Endothelial cell of coronary artery (primary cell): Measurements from ENCODE around the gene PUS1. TPM values are rescaled to one million over a fixed set of nuclear protein-coding genes. Genes with fewer than 3 reads are reported as not detected.

ENCODE experiments used
- total RNA-seq: library from RNA; depleted of rRNA; stranded (reverse); fragments of >200 nt; gene quantifications from 2 replicates; pipeline ENCODE4 v1.2.3, GENCODE V29; 2014

The PUS1 gene
- total RNA-seq, result 16.5 and 16.6 TPM in 2 replicates

DNA sequence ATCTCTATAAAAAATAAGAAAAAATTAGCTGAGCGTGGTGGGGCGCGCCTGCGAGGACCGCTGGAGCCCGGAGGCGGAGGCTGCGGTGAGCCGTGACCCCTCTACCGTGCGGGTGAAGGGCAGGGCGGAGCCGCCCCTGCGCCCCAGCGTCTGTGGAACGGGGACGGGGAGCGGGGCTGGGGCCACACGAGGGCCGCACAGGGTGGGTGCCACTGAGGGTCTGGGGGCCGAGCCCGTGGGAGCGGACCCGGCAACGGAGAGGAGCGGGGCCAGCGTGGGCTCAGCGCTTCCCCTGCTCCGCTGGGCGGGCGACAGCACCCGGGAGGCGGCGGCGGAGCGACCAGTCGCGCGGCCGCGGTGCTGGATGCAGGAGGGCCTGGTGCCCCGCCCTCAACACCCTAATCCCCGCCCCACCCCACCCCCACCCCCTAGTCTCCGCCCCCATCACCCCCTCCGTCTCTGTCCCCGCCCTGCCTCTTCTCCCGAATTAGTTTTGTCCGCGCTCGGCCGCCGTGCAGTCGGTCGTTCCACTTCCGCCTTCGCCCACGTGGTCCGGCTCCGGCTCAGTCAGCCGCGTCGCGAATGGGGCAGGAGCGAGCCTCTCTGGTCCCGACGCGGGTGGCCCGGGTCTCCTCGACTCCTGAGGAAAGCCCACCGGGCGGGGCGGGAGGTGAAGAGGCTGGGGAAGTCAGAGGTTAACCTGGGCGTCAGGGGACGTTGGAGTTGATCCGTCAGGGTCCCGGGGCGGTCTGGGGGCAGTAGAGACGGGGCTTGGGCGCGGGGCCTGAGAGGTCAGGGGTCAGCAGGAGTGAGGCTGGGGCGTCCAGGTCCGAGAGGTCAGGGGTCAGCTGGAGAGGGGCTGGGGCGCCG lies at the start of gene PUS1:
Gene PUS1 (plus strand): TSS at position 566 of the 870 bp plus-strand sequence. CDS start 447 bp downstream, outside the sequence.

DNA sequence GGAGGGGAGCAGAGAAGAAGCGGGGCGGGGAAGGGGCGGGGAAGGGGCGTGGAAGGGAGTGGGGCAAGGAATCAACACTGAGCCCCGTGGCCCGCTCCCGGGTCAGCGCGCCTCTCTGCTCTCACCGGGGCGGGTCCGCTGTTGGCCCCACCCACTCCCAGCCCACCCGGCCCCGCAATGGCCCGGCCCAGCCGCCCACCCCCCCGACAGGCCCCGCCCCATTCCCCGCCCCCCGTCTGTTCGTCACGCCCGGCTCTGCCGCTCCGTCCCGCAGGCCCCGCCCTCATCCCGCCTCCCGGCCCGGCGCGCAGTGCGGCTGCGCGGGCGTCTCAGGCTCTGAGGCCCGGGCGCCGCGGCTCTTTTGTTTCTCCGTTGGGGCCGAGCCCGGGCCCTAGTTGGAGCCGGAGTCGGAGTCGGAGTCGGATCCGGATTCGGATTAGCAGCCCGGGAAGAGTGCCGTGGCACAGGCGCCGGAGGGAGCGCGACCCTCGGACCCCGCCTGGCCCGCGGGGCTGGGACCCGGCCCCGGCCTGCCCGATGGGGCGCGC lies 34.7 kb upstream of the PUS1 start, which contains the start of gene ULK1:
Gene ULK1 (plus strand): TSS at position 310 of the 548 bp plus-strand sequence. CDS start 380 bp downstream, outside the sequence.

DNA sequence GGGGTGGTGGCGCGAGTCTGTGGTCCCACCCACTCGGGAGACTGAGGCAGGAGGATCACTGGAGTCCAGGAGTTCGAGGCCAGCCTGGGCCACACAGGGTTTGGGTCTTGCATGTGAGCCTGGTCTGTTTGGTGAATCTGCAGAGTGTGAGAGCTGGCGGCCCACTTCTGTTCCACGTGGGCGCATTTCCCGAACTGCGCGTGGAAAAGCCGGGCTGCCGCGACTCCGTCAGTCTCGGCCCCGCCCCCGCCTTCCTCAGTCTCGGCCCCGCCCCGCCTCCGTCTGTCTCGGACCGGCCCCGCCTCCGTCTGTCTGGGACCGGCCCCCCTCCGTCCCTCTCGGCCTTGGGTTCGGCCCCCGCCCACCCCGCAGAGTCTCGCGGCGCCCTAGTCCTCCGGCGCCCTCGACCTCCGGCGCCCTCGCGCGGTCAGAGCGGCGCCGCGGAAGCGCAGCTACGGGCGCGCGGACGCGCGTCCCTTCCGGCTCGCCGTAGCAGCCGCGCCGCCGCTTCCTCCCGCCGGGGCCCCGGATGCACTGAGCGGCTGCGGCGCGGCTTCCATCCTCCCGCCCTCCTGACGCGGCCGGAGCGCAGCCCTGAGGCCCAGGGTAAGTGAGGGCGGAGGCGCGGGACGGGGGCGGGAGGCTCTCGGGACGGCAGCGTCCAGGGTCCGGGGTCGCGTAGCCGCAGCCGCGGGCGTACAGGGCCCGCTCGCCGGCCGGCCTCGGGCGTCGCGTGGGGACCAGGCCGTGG lies 20.5 kb downstream of the PUS1 start, which contains the start of gene EP400:
Gene EP400 (plus strand): TSS at position 512 of the 751 bp plus-strand sequence. CDS start 10,678 bp downstream, outside the sequence.

Other genes starting within 250 kb of the PUS1 start
- 17.0 and 24.6 TPM in 2 replicates for gene SFSWAP, start 218.2 kb upstream of the PUS1 start, total RNA-seq
- gene MMP17, start 100.9 kb upstream of the PUS1 start, total RNA-seq, result 4.4 and 16.4 TPM in 2 replicates
- 6.3 and 15.2 TPM in 2 replicates for gene ULK1, start 34.7 kb upstream of the PUS1 start, total RNA-seq
- gene EP400, start 20.7 kb downstream of the PUS1 start, total RNA-seq, result 8.8 and 14.4 TPM in 2 replicates
- 8.9 and 11.6 TPM in 2 replicates for gene DDX51, start 215.0 kb downstream of the PUS1 start, total RNA-seq
- gene NOC4L, start 215.2 kb downstream of the PUS1 start, total RNA-seq, result 13.4 and 15.0 TPM in 2 replicates